H1 (cell line): ENCODE measurements around the gene VPS35L.

Experiments used
- CTCF ChIP-seq, 3 experiments: IDR thresholded peaks; 1 replicate in 2 of 3; 2 replicates in 1 of 3; pipeline versions ENCODE4 v1.5.1 to v1.6.1; 2011; ENCODE audit warnings: low read length in 3 of 3, mild to moderate bottlenecking in 3 of 3, inconsistent platforms in 2 of 3, low read depth in 1 of 3, moderate library complexity in 1 of 3; ENCODE audit not compliant: insufficient read depth in 1 of 3; ENCODE audit errors: control extremely low read depth in 1 of 3
- EP300 ChIP-seq, 2 experiments: IDR thresholded peaks; 1 replicate in 1 of 2; 2 replicates in 1 of 2; pipeline ENCODE4 v1.6.1; 2011 to 2012; ENCODE audit warnings: low read depth in 2 of 2, low read length in 2 of 2, mild to moderate bottlenecking in 2 of 2, borderline replicate concordance in 1 of 2, inconsistent platforms in 1 of 2, moderate library complexity in 1 of 2
- SRF ChIP-seq: IDR thresholded peaks from 2 replicates; pipeline ENCODE4 v1.6.1; 2011; ENCODE audit warnings: mild to moderate bottlenecking, low read depth, low read length, moderate library complexity
- ZNF274 ChIP-seq: IDR thresholded peaks from 2 replicates; pipeline ENCODE4 v1.7.0; 2012; ENCODE audit warnings: low read length, borderline replicate concordance; ENCODE audit errors: extremely low read depth

DNA sequence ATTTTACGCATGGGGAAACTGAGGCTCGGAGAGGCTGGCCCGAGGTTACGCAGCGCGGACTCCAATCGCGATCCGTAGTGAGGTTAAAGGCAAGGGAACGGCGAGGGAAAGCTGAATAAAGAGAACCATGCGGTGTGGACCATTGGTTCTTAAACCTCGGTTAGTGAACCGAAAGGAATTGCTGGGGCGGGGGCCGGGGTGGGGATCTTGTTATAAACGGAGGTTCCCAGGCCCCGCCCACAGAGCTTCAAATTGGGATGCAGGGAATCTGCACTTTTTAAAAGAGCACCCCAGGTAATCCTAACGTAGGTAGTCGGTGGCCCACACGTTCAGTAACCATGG lies 163.1 kb downstream of the VPS35L start:
- TF ChIP-seq CTCF (IDR thresholded peaks at IDR 0.05; ENCODE audit: control extremely low read depth in 1 of 3, insufficient read depth in 1 of 3, low read depth in 1 of 3, low read length in 3 of 3) (no peak), ZNF274 (no peak), EP300 (IDR thresholded peaks at IDR 0.05; ENCODE audit: borderline replicate concordance in 1 of 2, low read depth in 2 of 2, low read length in 2 of 2) (no peak), SRF (no peak)
